ENCODE measurements around the gene PCED1B.

- no peak for TF ChIP-seq CTCF (IDR thresholded peaks at IDR 0.05)
- TF ChIP-seq POLR2A (IDR thresholded peaks at IDR 0.05) = no peak
Measured at GRCh38 chr12:47190905-47191304, 111.5 kb downstream of the PCED1B start.
